A673 (cell line): ENCODE measurements around the gene HIP1R.

ENCODE experiments used
- CTCF ChIP-seq: fragments of 300-800, 200-600 bp; sonication (generic); conservative IDR thresholded peaks from 2 replicates; pipeline ENCODE4 v1.5.1; 2017; ENCODE audit warnings: low read depth, mild to moderate bottlenecking, antibody characterized with exemption, low read length, moderate library complexity, mixed read lengths
- EZH2 ChIP-seq: fragments of 200-600 bp; sonication (generic); IDR thresholded peaks from 2 replicates; pipeline ENCODE4 v1.6.1; 2017; ENCODE audit warnings: borderline replicate concordance, low read depth, mild to moderate bottlenecking, mixed read lengths, antibody characterized with exemption, low read length; ENCODE audit not compliant: poor library complexity, severe bottlenecking

- no peak for TF ChIP-seq CTCF
- TF ChIP-seq EZH2 = no peak
Measured at GRCh38 chr12:122884860-122885259, 49.6 kb downstream of the HIP1R start.
